Mesothelial cell of epicardium (in vitro differentiated cells): ENCODE results near the gene FIBP. TPM values are rescaled to one million over a fixed set of nuclear protein-coding genes. Genes with fewer than 3 reads are reported as not detected.

Experiments used
- DNase-seq, 2 experiments: peaks; one replicate each; pipeline ENCODE4 v3.0.0; 2021; ENCODE audit warnings: low spot score in 2 of 2; ENCODE audit not compliant: unreplicated experiment in 2 of 2
- H3K27ac Mint-ChIP-seq: 2 replicates; pipeline ENCODE4 v1.8.0; 2021; ENCODE audit warnings: mixed read lengths
- H3K27me3 Mint-ChIP-seq: 2 replicates; pipeline ENCODE4 v1.8.0; 2021; ENCODE audit warnings: low read depth, mixed read lengths
- H3K36me3 Mint-ChIP-seq: 2 replicates; pipeline ENCODE4 v1.8.0; 2021; ENCODE audit warnings: mixed read lengths
- H3K4me1 Mint-ChIP-seq: 2 replicates; pipeline ENCODE4 v1.8.0; 2021; ENCODE audit warnings: mixed read lengths
- H3K4me3 Mint-ChIP-seq: 2 replicates; pipeline ENCODE4 v1.8.0; 2021; ENCODE audit warnings: mild to moderate bottlenecking, moderate library complexity, mixed read lengths
- H3K9me3 Mint-ChIP-seq: 2 replicates; pipeline ENCODE4 v1.8.0; 2021; ENCODE audit warnings: mixed read lengths
- total RNA-seq: library from RNA; stranded (reverse); gene quantifications from 3 replicates; pipeline ENCODE4 v1.2.1, GENCODE V29; 2021
- TF ChIP-seq, protein P1 (sequence below): fragments of 200-600 bp; sonication (generic); IDR thresholded peaks from one replicate; pipeline ENCODE4 v1.5.0; 2021; ENCODE audit warnings: antibody characterized with exemption; ENCODE audit not compliant: unreplicated experiment

The FIBP gene
- total RNA-seq, 1 donor from 2014 or later = 62.9 TPM

DNA sequence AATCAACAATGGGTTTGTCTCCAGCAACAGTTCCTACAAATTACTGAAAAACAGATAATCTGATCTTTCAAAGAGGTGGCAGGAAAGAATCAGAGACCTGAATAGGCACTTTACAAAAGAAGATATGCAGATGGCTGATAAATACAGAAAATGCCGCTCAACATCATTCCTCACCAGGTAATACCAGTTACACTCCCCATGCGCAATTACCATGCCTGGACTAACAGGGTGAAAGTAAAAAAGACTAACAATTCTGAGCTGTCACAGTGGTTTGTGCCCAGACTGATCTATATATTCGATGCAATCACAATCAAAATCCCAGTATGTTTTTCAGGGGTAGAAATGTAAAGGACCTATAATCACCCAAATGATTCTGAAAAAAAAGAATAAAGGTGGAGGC, 44.5 kb downstream of the FIBP start:
- Mint-ChIP-seq H3K4me1 (peaks cover 4% of the 10 kb centered on the region), H3K4me3 (no peak overlapping the region), H3K27ac (no peak overlapping the region), H3K36me3 (no peaks in the 10 kb centered on the region), H3K9me3 (no peaks in the 10 kb centered on the region), H3K27me3 (no peaks in the 10 kb centered on the region)
- TF ChIP-seq, protein P1, sequence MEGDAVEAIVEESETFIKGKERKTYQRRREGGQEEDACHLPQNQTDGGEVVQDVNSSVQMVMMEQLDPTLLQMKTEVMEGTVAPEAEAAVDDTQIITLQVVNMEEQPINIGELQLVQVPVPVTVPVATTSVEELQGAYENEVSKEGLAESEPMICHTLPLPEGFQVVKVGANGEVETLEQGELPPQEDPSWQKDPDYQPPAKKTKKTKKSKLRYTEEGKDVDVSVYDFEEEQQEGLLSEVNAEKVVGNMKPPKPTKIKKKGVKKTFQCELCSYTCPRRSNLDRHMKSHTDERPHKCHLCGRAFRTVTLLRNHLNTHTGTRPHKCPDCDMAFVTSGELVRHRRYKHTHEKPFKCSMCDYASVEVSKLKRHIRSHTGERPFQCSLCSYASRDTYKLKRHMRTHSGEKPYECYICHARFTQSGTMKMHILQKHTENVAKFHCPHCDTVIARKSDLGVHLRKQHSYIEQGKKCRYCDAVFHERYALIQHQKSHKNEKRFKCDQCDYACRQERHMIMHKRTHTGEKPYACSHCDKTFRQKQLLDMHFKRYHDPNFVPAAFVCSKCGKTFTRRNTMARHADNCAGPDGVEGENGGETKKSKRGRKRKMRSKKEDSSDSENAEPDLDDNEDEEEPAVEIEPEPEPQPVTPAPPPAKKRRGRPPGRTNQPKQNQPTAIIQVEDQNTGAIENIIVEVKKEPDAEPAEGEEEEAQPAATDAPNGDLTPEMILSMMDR = no peak
- no peak for DNase-seq

DNA sequence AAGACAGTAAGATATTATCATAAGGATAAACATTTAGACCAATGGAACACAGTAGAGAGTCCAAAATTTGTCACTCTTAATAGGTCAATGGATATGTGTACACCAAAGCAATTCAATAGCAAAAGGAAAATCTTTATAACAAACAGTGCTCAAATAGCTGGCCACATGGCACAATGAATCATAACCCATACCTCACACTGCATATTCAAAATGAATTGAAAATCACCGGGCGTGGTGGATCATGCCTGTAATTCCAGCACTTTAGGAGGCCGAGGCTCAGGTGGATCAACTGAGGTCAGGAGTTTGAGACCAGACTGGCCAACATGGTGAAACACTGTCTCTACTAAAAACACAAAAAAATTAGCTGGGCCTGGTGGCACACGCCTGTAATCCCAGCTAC, 46.1 kb downstream of the FIBP start:
- Mint-ChIP-seq H3K4me3 (no peak overlapping the region), H3K27me3 (no peaks in the 10 kb centered on the region), H3K36me3 (no peaks in the 10 kb centered on the region), H3K4me1 (peaks cover 4% of the 10 kb centered on the region), H3K27ac (no peak overlapping the region), H3K9me3 (no peaks in the 10 kb centered on the region)
- DNase-seq = no peak
- TF ChIP-seq, protein P1 = no peak

DNA sequence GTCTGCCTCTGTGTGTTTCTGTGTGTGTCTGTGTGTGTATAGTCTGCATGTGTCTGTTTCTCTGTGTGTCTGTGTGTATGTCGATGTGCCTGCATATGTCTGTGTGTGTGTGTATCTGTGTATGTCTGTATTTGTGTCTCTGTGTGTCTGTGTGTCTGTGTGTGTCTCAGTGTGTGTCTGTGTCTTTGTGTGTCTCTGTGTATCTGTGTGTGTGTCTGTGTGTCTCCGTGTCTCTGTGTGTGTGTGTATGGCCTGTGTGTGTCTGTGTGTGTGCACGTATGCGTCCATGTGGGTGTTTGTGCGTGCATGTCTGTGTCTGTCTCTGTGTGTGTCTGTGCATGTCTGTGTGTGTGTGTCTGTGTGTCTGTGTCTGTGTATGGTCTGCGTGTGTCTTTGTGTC, 54.1 kb downstream of the FIBP start:
- TF ChIP-seq, protein P1 = no peak
- Mint-ChIP-seq H3K27me3 (peaks cover 8% of the 10 kb centered on the region), H3K4me3 (no peak overlapping the region), H3K4me1 (peaks cover 17% of the 10 kb centered on the region), H3K27ac (no peak overlapping the region), H3K9me3 (no peaks in the 10 kb centered on the region), H3K36me3 (no peaks in the 10 kb centered on the region)
- DNase-seq = no peak

Other genes with a start within 250 kb of the FIBP start
- 95.6 to 98.8 TPM (median 96.8 TPM) in 3 replicates for gene RELA, start 225.6 kb downstream of the FIBP start, total RNA-seq
- 72.0 to 77.8 TPM (median 77.1 TPM) in 3 replicates for gene KAT5, start 176.2 kb downstream of the FIBP start, total RNA-seq
- gene RNASEH2C, start 167.7 kb downstream of the FIBP start, total RNA-seq = 41.8 to 45.0 TPM (median 42.4 TPM) in 3 replicates
- 23.3 to 24.9 TPM (median 24.3 TPM) in 3 replicates for gene AP5B1, start 107.5 kb downstream of the FIBP start, total RNA-seq
- 3.9 to 4.7 TPM (median 4.3 TPM) in 3 replicates for gene OVOL1, start 101.4 kb downstream of the FIBP start, total RNA-seq
- gene SNX32, start 54.5 kb downstream of the FIBP start, total RNA-seq = 6.8 to 10.7 TPM (median 7.5 TPM) in 3 replicates
- gene CFL1, start 30.3 kb downstream of the FIBP start, total RNA-seq = 730 to 758 TPM (median 736 TPM) in 3 replicates
- gene MUS81, start 28.0 kb downstream of the FIBP start, total RNA-seq = 73.3 to 74.9 TPM (median 73.7 TPM) in 3 replicates
- 203 to 216 TPM (median 211 TPM) in 3 replicates for gene EFEMP2, start 15.7 kb downstream of the FIBP start, total RNA-seq
- not detected in 3 replicates for gene CTSW, start 8.6 kb downstream of the FIBP start, total RNA-seq
- 12.3 to 13.8 TPM (median 12.8 TPM) in 3 replicates for gene CCDC85B, start 2.2 kb upstream of the FIBP start, total RNA-seq
- gene FOSL1, start 11.9 kb upstream of the FIBP start, total RNA-seq = 2.7 to 4.3 TPM (median 3.1 TPM) in 3 replicates
- 33.4 to 34.9 TPM (median 33.9 TPM) in 3 replicates for gene C11orf68, start 30.6 kb upstream of the FIBP start, total RNA-seq
- gene DRAP1, start 31.0 kb upstream of the FIBP start, total RNA-seq = 68.5 to 74.4 TPM (median 70.9 TPM) in 3 replicates
- not detected in 3 replicates for gene TSGA10IP, start 57.0 kb upstream of the FIBP start, total RNA-seq
- 47.1 to 55.1 TPM (median 54.4 TPM) in 3 replicates for gene SART1, start 73.3 kb upstream of the FIBP start, total RNA-seq
- gene EIF1AD, start 113.7 kb upstream of the FIBP start, total RNA-seq = 34.0 to 37.0 TPM (median 34.2 TPM) in 3 replicates
- gene BANF1, start 114.0 kb upstream of the FIBP start, total RNA-seq = 170 to 195 TPM (median 176 TPM) in 3 replicates
- 1.1 to 1.2 TPM (median 1.2 TPM) in 3 replicates for gene CST6, start 123.5 kb upstream of the FIBP start, total RNA-seq
- not detected in 3 replicates for gene CATSPER1, start 138.0 kb upstream of the FIBP start, total RNA-seq
- gene GAL3ST3, start 160.7 kb upstream of the FIBP start, total RNA-seq = 4.7 to 5.7 TPM (median 4.9 TPM) in 3 replicates
- 182 to 201 TPM (median 195 TPM) in 3 replicates for gene SF3B2, start 163.9 kb upstream of the FIBP start, total RNA-seq
- gene PACS1, start 181.8 kb upstream of the FIBP start, total RNA-seq = 81.6 to 88.0 TPM (median 87.0 TPM) in 3 replicates